Tibial artery (tissue), 4 donors: ENCODE results near the gene UBA52.

ENCODE experiments used
- DNase-seq, 2 donors: peaks; one replicate each; pipeline ENCODE4 v3.0.0-alpha.2; 2019
- H3K27ac ChIP-seq, 2 donors: fragments of 200-600 bp; sonication (generic) in 1 of 2; 1 replicate in 1 of 2; 2 replicates in 1 of 2; pipeline ENCODE4 v1.5.1; 2018 to 2019; ENCODE audit warnings: mild to moderate bottlenecking in 1 of 2
- H3K27me3 ChIP-seq, 2 donors: fragments of 200-600 bp; sonication (generic) in 1 of 2; one replicate each; pipeline versions ENCODE4 v1.5.1 to v1.6.0; 2016 to 2019
- H3K36me3 ChIP-seq, 3 donors: fragments of 200-600 bp; sonication (generic) in 2 of 3; one replicate each; pipeline ENCODE4 v1.5.1; 2016 to 2019; ENCODE audit warnings: mild to moderate bottlenecking in 2 of 3
- H3K4me1 ChIP-seq, 4 donors: fragments of 200-600 bp; sonication (generic) in 2 of 4; 1 replicate in 3 of 4; 2 replicates in 1 of 4; pipeline ENCODE4 v1.5.1; 2016 to 2019
- H3K4me3 ChIP-seq, 2 donors: fragments of 200-600 bp; sonication (generic) in 1 of 2; 1 replicate in 1 of 2; 2 replicates in 1 of 2; pipeline ENCODE4 v1.5.1; 2018 to 2019; ENCODE audit warnings: mild to moderate bottlenecking in 2 of 2
- H3K9me3 ChIP-seq, 3 donors: fragments of 200-600 bp; sonication (generic) in 1 of 3; one replicate each; pipeline ENCODE4 v1.5.1; 2016 to 2019
- CTCF ChIP-seq, 2 experiments: fragments of 200-600 bp in 1 of 2; fragments of 450-650 bp in 1 of 2; IDR thresholded peaks; one replicate each; pipeline ENCODE4 v1.5.1; 2017 to 2019; ENCODE audit warnings: antibody characterized with exemption in 2 of 2, mild to moderate bottlenecking in 1 of 2, moderate library complexity in 1 of 2
- intact Hi-C: fragments of 100-400 bp; cut with DNase I; formaldehyde crosslinking; loops from one replicate; pipeline ENCODE4 v1.15.0; 2023; ENCODE audit warnings: low total_unique reads

Gene UBA52

GRCh38 chr19:18541992-18542940 lies 29.4 kb upstream of the UBA52 start:
- no peaks in the 10 kb centered on the region for H3K27me3 ChIP-seq
- H3K36me3 ChIP-seq = peaks cover 28 to 45% (median 43%) of the 10 kb centered on the region in 3 donors
- intact Hi-C loops = no loop called here
- peak overlapping the region; percentile 95 to 99 for H3K4me3 ChIP-seq
- peaks cover 0 to 27% (median 18%) of the 10 kb centered on the region in 4 donors for H3K4me1 ChIP-seq
- TF ChIP-seq CTCF (IDR thresholded peaks at IDR 0.05) = no peak
- no peaks in the 10 kb centered on the region for H3K9me3 ChIP-seq
- DNase-seq = no peak
- peak overlapping the region; percentile 92 to 96 for H3K27ac ChIP-seq

GRCh38 chr19:18542941-18543813 lies 28.5 kb upstream of the UBA52 start, which contains the start of gene FKBP8:
Gene FKBP8 (minus strand): TSS chr19:18543573. CDS start chr19:18541970, 1,603 bp downstream.
- H3K9me3 ChIP-seq = no peaks in the 10 kb centered on the region
- H3K27ac ChIP-seq = peak within 1 kb of the TSS; percentile 92 to 96
- H3K36me3 ChIP-seq = peaks cover 24 to 36% (median 34%) of the 10 kb centered on the region in 3 donors
- peaks cover 0 to 27% (median 18%) of the 10 kb centered on the region in 4 donors for H3K4me1 ChIP-seq
- intact Hi-C loops = no loop called here
- H3K4me3 ChIP-seq = peak within 1 kb of the TSS; percentile 95 to 99
- H3K27me3 ChIP-seq = peaks cover 0 to 2% of the 10 kb centered on the region in 2 donors
- DNase-seq = peak; percentile 93 to 96
- no peak for TF ChIP-seq CTCF (IDR thresholded peaks at IDR 0.05)

GRCh38 chr19:18543814-18544475 lies 27.7 kb upstream of the UBA52 start:
- intact Hi-C loops = no loop called here
- no peak for TF ChIP-seq CTCF (IDR thresholded peaks at IDR 0.05)
- H3K4me1 ChIP-seq = peaks cover 0 to 27% (median 18%) of the 10 kb centered on the region in 4 donors
- H3K27me3 ChIP-seq = peaks cover 0 to 4% of the 10 kb centered on the region in 2 donors
- H3K27ac ChIP-seq = peak overlapping the region; percentile 92 to 96
- DNase-seq = no peak
- peaks cover 24 to 28% (median 28%) of the 10 kb centered on the region in 3 donors for H3K36me3 ChIP-seq
- peak overlapping the region; percentile 95 to 99 for H3K4me3 ChIP-seq
- H3K9me3 ChIP-seq = no peaks in the 10 kb centered on the region

GRCh38 chr19:18551631-18552030 lies 20.0 kb upstream of the UBA52 start:
- Histone ChIP-seq H3K4me1 (no peaks in the 10 kb centered on the region), H3K4me3 (no peak overlapping the region), H3K27ac (no peak overlapping the region), H3K36me3 (no peaks in the 10 kb centered on the region), H3K27me3 (peaks cover 0 to 4% of the 10 kb centered on the region in 2 donors), H3K9me3 (no peaks in the 10 kb centered on the region)
- DNase-seq = no peak
- intact Hi-C loops = no loop called here
- no peak for TF ChIP-seq CTCF (IDR thresholded peaks at IDR 0.05)
